NCI-H524 (cell line): ENCODE data around the gene SYK.

Source experiments
- DNase-seq, 2 experiments: peaks; one replicate each; lab custom pipeline; 2025; lab: John Stamatoyannopoulos, UW

SYK gene

DNA sequence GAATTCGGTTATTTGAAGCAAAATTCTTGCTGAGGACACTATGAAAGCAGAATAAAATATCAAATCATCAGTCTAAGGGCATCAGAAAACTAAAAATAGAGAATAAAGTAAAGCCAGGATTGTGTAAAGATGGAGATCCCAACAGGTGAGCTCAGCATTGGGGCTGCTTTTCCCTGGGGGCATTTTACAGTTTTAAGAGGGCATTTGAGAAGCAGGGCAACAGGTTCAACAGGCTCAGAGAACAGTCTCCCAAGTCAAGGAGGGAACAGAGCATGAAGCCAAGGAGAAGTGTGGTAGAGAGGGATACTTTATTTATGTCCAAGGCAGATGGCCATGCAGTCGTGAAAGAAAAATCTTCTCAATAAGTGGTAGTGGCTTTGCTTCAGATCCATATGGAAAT is 145.4 kb downstream of the SYK start:
- DNase-seq, result no peak
